Vagina (tissue), 2 donors: ENCODE results near the gene SMPD3. TPM values are rescaled to one million over a fixed set of nuclear protein-coding genes. Genes with fewer than 3 reads are reported as not detected.
A peak's percentile ranks its signal among the peaks of the same experiment; 100 is the strongest.

Experiments
- DNase-seq, 2 donors: peaks; one replicate each; pipeline ENCODE4 v3.0.0-alpha.2; 2017; ENCODE audit errors: extremely low spot score in 2 of 2
- H3K27ac ChIP-seq: fragments of 200-600 bp; sonication (generic); one replicate; pipeline ENCODE4 v1.5.1; 2019
- H3K27me3 ChIP-seq: fragments of 200-600 bp; sonication (generic); one replicate; pipeline ENCODE4 v1.5.1; 2019
- H3K36me3 ChIP-seq, 2 donors: fragments of 200-600 bp; sonication (generic); one replicate each; pipeline ENCODE4 v1.5.1; 2017 to 2019
- H3K4me1 ChIP-seq: fragments of 200-600 bp; sonication (generic); one replicate; pipeline ENCODE4 v1.5.1; 2019
- H3K4me3 ChIP-seq, 2 donors: fragments of 200-600 bp; sonication (generic); 1 replicate in 1 of 2; 2 replicates in 1 of 2; pipeline ENCODE4 v1.5.1; 2016 to 2019
- H3K9me3 ChIP-seq: fragments of 200-600 bp; sonication (generic); one replicate; pipeline ENCODE4 v1.5.1; 2019
- POLR2A ChIP-seq, 2 donors: fragments of 450-650 bp; IDR thresholded peaks; one replicate each; pipeline ENCODE4 v1.6.1; 2017; ENCODE audit warnings: antibody characterized with exemption in 2 of 2, mild to moderate bottlenecking in 2 of 2, moderate library complexity in 2 of 2
- POLR2AphosphoS5 ChIP-seq, 2 donors: sonication (generic); formaldehyde crosslinking; IDR thresholded peaks; one replicate each; pipeline ENCODE4 v1.9.0; 2017; ENCODE audit warnings: antibody characterized with exemption in 2 of 2, mild to moderate bottlenecking in 2 of 2, low read depth in 1 of 2; ENCODE audit not compliant: insufficient read depth in 1 of 2
- intact Hi-C: fragments of 100-400 bp; cut with DNase I; formaldehyde crosslinking; loops from one replicate; pipeline ENCODE4 v1.15.1; 2023
- total RNA-seq: library from RNA; depleted of rRNA; stranded (reverse); fragments of >200 nt; gene quantifications from one replicate; pipeline ENCODE4 v1.2.3, GENCODE V29; 2016
- TF ChIP-seq, protein P1 (sequence below), 3 experiments: fragments of 450-650 bp in 2 of 3; fragments of 200-600 bp in 1 of 3; sonication (generic) in 1 of 3; IDR thresholded peaks; one replicate each; pipeline ENCODE4 v1.5.1; 2017 to 2019; ENCODE audit warnings: antibody characterized with exemption in 3 of 3, mild to moderate bottlenecking in 2 of 3, moderate library complexity in 2 of 3

SMPD3 gene
- total RNA-seq, 1 donor from 2014 or later, result 3.4 TPM

DNA sequence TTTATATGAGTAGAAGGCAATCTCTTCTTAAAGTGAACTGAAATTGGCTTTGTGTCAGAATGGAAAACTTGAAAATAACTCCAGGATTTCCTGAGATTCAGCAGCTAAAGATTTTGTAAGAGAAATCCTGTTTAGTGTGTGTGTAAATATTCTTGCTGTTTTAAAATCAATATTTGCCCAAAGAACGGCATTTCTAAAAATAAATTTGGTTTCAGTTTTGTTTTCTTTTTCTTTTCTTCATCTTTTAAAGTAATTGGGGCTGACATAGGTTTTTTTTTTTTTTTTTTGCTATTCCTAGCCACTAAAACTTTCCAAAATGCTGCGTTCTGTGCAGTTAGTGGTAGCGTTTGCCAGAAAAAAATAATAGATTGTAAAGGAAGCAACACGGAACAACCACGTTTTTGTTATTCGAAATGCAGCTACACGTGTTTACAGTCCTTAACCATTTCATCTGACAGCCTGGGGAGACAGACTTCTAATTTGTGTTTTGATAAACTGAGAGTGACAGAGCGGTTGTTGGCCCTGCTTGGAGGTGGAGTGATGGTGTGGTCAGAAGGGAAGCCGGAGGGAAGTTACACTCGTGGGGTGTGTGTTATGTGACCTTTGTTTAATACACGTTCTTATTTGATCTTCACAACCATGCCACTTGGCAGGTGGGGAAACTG, 21.6 kb upstream of the SMPD3 start:
- peak overlapping the region; percentile 26 for H3K27ac ChIP-seq
- peak overlapping the region in 1 of 2 donors; percentile 20 for H3K4me3 ChIP-seq

DNA sequence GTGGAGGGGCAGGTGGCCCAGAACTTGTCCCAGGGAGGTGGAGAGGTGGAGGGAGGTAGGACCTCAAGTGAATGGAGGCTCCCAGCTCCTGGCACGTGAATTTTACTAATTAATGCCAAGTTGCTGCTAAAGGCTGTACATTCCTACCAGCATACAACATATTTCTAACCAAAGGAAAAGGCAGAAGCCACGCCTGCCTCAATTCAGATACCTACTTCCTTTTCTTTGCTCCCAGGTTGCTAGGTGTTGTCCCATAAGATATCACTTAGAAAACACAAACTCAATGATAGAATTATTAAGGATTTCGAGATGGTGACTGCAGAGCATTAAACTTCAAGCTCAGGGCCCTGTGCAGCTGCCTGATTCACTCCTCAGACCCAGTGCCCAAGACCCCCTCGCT, 20.5 kb upstream of the SMPD3 start:
- no peaks in the 10 kb centered on the region for H3K27me3 ChIP-seq
- H3K4me1 ChIP-seq, result peaks cover 14% of the 10 kb centered on the region
- no peak for DNase-seq
- H3K36me3 ChIP-seq, result no peaks in the 10 kb centered on the region
- TF ChIP-seq POLR2AphosphoS5 (IDR thresholded peaks at IDR 0.05; ENCODE audit: insufficient read depth in 1 of 2, low read depth in 1 of 2) (no peak), POLR2A (IDR thresholded peaks at IDR 0.05) (no peak)
- TF ChIP-seq, protein P1, sequence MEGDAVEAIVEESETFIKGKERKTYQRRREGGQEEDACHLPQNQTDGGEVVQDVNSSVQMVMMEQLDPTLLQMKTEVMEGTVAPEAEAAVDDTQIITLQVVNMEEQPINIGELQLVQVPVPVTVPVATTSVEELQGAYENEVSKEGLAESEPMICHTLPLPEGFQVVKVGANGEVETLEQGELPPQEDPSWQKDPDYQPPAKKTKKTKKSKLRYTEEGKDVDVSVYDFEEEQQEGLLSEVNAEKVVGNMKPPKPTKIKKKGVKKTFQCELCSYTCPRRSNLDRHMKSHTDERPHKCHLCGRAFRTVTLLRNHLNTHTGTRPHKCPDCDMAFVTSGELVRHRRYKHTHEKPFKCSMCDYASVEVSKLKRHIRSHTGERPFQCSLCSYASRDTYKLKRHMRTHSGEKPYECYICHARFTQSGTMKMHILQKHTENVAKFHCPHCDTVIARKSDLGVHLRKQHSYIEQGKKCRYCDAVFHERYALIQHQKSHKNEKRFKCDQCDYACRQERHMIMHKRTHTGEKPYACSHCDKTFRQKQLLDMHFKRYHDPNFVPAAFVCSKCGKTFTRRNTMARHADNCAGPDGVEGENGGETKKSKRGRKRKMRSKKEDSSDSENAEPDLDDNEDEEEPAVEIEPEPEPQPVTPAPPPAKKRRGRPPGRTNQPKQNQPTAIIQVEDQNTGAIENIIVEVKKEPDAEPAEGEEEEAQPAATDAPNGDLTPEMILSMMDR (IDR thresholded peaks at IDR 0.05), result no peak
- H3K27ac ChIP-seq, result no peak overlapping the region
- no peak overlapping the region for H3K4me3 ChIP-seq
- no peaks in the 10 kb centered on the region for H3K9me3 ChIP-seq
- intact Hi-C loops, result no loop called here

More for the DNA sequence above, 21.6 kb upstream of the SMPD3 start:
- peaks cover 14% of the 10 kb centered on the region for H3K4me1 ChIP-seq
- TF ChIP-seq, protein P1 (IDR thresholded peaks at IDR 0.05), result no peak
- TF ChIP-seq POLR2A (IDR thresholded peaks at IDR 0.05), result no peak
- TF ChIP-seq POLR2AphosphoS5 (IDR thresholded peaks at IDR 0.05; ENCODE audit: insufficient read depth in 1 of 2, low read depth in 1 of 2), result no peak
- H3K9me3 ChIP-seq, result no peaks in the 10 kb centered on the region
- DNase-seq, result no peak
- H3K27me3 ChIP-seq, result no peaks in the 10 kb centered on the region
- H3K36me3 ChIP-seq, result no peaks in the 10 kb centered on the region
- intact Hi-C loops, result no loop called here

DNA sequence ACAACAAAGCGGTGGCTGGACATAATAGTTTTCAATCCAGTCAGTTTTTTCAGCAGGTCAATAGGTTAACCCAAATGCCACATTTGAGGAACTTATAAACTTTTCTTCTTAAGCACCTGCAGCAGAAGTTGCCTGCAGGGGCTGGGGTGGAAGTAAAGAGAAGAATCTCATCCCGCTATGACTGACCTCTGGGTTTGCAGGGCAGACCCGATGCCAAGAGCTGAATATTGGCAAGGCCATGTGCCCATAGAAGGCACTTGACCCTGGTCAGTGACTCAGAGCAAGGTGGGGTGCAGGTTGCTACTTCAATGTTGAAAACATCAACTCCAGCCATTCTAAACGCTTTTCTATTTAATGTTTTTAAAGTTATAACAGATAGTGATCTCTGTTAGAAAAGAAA, 17.9 kb upstream of the SMPD3 start:
- DNase-seq, result no peak
- TF ChIP-seq POLR2AphosphoS5 (IDR thresholded peaks at IDR 0.05; ENCODE audit: insufficient read depth in 1 of 2, low read depth in 1 of 2), result no peak
- Histone ChIP-seq H3K36me3 (no peaks in the 10 kb centered on the region), H3K27me3 (no peaks in the 10 kb centered on the region), H3K4me1 (peaks cover 7% of the 10 kb centered on the region), H3K9me3 (no peaks in the 10 kb centered on the region), H3K4me3 (no peak overlapping the region), H3K27ac (no peak overlapping the region)
- intact Hi-C loops, result no loop called here

DNA sequence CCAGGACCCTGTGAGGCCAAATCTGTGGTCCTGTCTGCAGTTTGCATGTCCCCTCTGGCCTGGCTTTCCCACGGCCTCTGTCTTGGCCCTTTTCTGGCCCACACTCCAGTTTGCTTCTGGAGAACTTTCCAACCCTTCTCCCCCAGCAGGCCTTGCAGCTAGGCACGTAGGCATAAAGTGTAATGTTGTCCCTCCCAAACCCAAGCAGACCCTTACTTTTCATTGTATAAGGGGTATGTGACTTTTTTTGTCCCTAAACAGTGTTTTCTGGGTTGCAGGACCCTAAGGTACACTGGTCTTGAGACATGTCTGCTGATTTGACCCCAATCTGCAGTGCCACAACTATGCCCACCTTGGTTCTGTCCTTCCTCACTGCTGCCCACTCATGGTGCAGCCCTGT, 15.6 kb upstream of the SMPD3 start:
- Histone ChIP-seq H3K9me3 (no peaks in the 10 kb centered on the region), H3K27ac (no peak overlapping the region), H3K4me1 (no peaks in the 10 kb centered on the region), H3K27me3 (no peaks in the 10 kb centered on the region), H3K4me3 (no peak overlapping the region), H3K36me3 (no peaks in the 10 kb centered on the region)
- TF ChIP-seq POLR2AphosphoS5 (IDR thresholded peaks at IDR 0.05; ENCODE audit: insufficient read depth in 1 of 2, low read depth in 1 of 2) (no peak), POLR2A (IDR thresholded peaks at IDR 0.05) (no peak)
- TF ChIP-seq, protein P1 (IDR thresholded peaks at IDR 0.05), result no peak
- DNase-seq, result no peak
- intact Hi-C loops, result no loop called here

DNA sequence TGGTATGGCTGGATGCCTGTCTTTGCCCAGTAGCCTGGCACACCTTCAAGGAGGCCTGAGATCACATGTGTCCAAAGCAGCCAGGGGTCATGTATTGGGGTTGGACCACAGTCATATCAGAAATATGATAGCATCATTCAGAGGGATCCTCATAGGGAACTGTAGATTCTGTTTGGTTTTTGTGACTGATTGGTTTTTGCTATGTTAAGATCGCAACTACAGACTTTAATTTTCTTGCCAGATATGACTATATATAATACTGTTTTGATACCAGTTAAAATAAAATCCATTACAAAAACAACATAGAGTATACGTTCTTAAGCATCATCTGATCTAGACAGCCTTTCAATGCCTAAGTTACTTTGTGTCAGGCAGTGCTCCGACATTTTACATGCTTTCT, 11.8 kb upstream of the SMPD3 start:
- Histone ChIP-seq H3K9me3 (no peaks in the 10 kb centered on the region), H3K36me3 (no peaks in the 10 kb centered on the region)
- intact Hi-C loops, result no loop called here

More for the DNA sequence above, 11.8 kb upstream of the SMPD3 start:
- no peak overlapping the region for H3K4me3 ChIP-seq
- DNase-seq, result no peak
- TF ChIP-seq POLR2AphosphoS5 (IDR thresholded peaks at IDR 0.05; ENCODE audit: insufficient read depth in 1 of 2, low read depth in 1 of 2), result no peak
- TF ChIP-seq, protein P1 (IDR thresholded peaks at IDR 0.05), result no peak
- no peak for TF ChIP-seq POLR2A (IDR thresholded peaks at IDR 0.05)
- H3K4me1 ChIP-seq, result no peaks in the 10 kb centered on the region
- no peaks in the 10 kb centered on the region for H3K27me3 ChIP-seq
- no peak overlapping the region for H3K27ac ChIP-seq
